HL-60 (cell line): Measurements from ENCODE around the gene CNGB1.

Experiments
- DNase-seq, 2 experiments: peaks; one replicate each; pipeline ENCODE4 v3.0.0-alpha.2; 2010 to 2020; ENCODE audit warnings: low read depth in 1 of 2, low spot score in 1 of 2
- H3K27ac ChIP-seq: fragments of 250-450 bp; sonication (Bioruptor Pico); replicated peaks from 2 replicates; pipeline ENCODE4 v1.5.1; 2020; ENCODE audit warnings: mild to moderate bottlenecking, moderate library complexity
- H3K27me3 ChIP-seq: fragments of 250-450 bp; sonication (Bioruptor Pico); 2 replicates; pipeline ENCODE4 v1.5.1; 2021; ENCODE audit warnings: mild to moderate bottlenecking, moderate library complexity; ENCODE audit not compliant: insufficient read depth, poor library complexity, severe bottlenecking
- H3K4me3 ChIP-seq: replicated peaks from 2 replicates; pipeline ENCODE4 v1.5.1; 2011; ENCODE audit warnings: mild to moderate bottlenecking, control low read depth, low read length; ENCODE audit not compliant: insufficient read depth
- CTCF ChIP-seq: IDR thresholded peaks from one replicate; pipeline ENCODE4 v1.5.1; 2011; ENCODE audit warnings: low read length, control low read depth, inconsistent platforms; ENCODE audit not compliant: insufficient read depth
- GABPA ChIP-seq: IDR thresholded peaks from 2 replicates; pipeline ENCODE4 v1.6.1; 2012; ENCODE audit warnings: low read depth
- POLR2AphosphoS5 ChIP-seq: IDR thresholded peaks from 2 replicates; pipeline ENCODE4 v1.6.1; 2012; ENCODE audit warnings: low read depth
- SPI1 ChIP-seq: IDR thresholded peaks from 2 replicates; pipeline ENCODE4 v1.6.1; 2012; ENCODE audit warnings: low read depth, mild to moderate bottlenecking, borderline replicate concordance
- TF ChIP-seq, protein P1 (sequence below): IDR thresholded peaks from 2 replicates; pipeline ENCODE4 v1.6.1; 2012; ENCODE audit warnings: low read depth; ENCODE audit not compliant: insufficient replicate concordance

Gene CNGB1

DNA sequence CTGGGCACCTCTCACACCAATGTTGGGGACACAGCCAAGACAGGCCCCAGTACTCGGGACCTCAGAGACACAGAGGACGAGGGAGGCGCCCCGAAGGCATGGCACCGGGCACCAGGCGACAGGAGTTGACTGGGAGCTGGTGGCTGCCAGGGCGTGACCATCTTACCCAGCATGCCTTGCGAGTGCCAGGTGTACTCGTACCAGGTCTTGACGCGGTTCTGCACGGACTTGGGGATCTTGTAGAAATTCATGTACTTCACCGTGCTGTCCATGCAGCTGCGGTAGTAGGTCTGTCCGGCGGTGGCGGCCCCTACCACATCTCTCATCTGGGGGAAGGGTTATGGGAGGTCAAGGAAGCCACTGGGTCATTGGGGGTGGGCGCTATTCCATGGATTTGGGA, 67.3 kb downstream of the CNGB1 start:
- no peak for TF ChIP-seq CTCF
- no peak for TF ChIP-seq POLR2AphosphoS5
- TF ChIP-seq, protein P1, sequence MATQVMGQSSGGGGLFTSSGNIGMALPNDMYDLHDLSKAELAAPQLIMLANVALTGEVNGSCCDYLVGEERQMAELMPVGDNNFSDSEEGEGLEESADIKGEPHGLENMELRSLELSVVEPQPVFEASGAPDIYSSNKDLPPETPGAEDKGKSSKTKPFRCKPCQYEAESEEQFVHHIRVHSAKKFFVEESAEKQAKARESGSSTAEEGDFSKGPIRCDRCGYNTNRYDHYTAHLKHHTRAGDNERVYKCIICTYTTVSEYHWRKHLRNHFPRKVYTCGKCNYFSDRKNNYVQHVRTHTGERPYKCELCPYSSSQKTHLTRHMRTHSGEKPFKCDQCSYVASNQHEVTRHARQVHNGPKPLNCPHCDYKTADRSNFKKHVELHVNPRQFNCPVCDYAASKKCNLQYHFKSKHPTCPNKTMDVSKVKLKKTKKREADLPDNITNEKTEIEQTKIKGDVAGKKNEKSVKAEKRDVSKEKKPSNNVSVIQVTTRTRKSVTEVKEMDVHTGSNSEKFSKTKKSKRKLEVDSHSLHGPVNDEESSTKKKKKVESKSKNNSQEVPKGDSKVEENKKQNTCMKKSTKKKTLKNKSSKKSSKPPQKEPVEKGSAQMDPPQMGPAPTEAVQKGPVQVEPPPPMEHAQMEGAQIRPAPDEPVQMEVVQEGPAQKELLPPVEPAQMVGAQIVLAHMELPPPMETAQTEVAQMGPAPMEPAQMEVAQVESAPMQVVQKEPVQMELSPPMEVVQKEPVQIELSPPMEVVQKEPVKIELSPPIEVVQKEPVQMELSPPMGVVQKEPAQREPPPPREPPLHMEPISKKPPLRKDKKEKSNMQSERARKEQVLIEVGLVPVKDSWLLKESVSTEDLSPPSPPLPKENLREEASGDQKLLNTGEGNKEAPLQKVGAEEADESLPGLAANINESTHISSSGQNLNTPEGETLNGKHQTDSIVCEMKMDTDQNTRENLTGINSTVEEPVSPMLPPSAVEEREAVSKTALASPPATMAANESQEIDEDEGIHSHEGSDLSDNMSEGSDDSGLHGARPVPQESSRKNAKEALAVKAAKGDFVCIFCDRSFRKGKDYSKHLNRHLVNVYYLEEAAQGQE, result no peak
- no peak for TF ChIP-seq GABPA
- no peak for TF ChIP-seq SPI1
- no peaks in the 10 kb centered on the region for H3K27me3 ChIP-seq

GRCh38 chr16:57901480-57902069, 69.4 kb downstream of the CNGB1 start:
- H3K27me3 ChIP-seq, result no peaks in the 10 kb centered on the region
- H3K4me3 ChIP-seq, result no peak overlapping the region
- no peak overlapping the region for H3K27ac ChIP-seq
- no peak for TF ChIP-seq GABPA
- TF ChIP-seq, protein P1, result no peak
- no peak for TF ChIP-seq SPI1
- TF ChIP-seq CTCF, result no peak
- no peak for TF ChIP-seq POLR2AphosphoS5
- no peak for DNase-seq

More for the DNA sequence above, 67.3 kb downstream of the CNGB1 start:
- Histone ChIP-seq H3K4me3 (no peak overlapping the region), H3K27ac (no peak overlapping the region)
- no peak for DNase-seq

GRCh38 chr16:57900796-57901479, 70.0 kb downstream of the CNGB1 start:
- H3K4me3 ChIP-seq, result no peak overlapping the region
- no peak overlapping the region for H3K27ac ChIP-seq
- no peak for DNase-seq
- no peak for TF ChIP-seq POLR2AphosphoS5
- TF ChIP-seq CTCF, result no peak
- no peak for TF ChIP-seq SPI1
- TF ChIP-seq GABPA, result no peak
- H3K27me3 ChIP-seq, result no peaks in the 10 kb centered on the region
